OCI-LY7 (cell line): ENCODE results near the gene INTS11. TPM values are rescaled to one million over a fixed set of nuclear protein-coding genes. Genes with fewer than 3 reads are reported as not detected.

Source experiments
- BruUV-seq: library from RNA; stranded (reverse); fragments of 400-500 nt; replicated peaks from 2 replicates; lab custom pipeline; 2021; lab: Mats Ljungman, UMichigan
- CTCF ChIA-PET: fragments of 300-600 bp; sonication (Branson Sonifier 250); formaldehyde crosslinking; loops from one replicate; lab custom pipeline; 2022; ENCODE audit warnings: antibody characterized with exemption; ENCODE audit not compliant: unreplicated experiment; lab: Charles Lee
- POLR2A ChIA-PET: fragments of 300-600 bp; sonication (Branson Sonifier 250); formaldehyde crosslinking; loops from one replicate; lab custom pipeline; 2022; ENCODE audit warnings: antibody characterized with exemption; lab: Charles Lee
- DNase-seq: peaks from one replicate; pipeline ENCODE4 v3.0.0-alpha.2; 2015; ENCODE audit warnings: low spot score
- H2AFZ ChIP-seq: fragments of 200-600 bp; sonication (generic), shearing (Covaris generic); 2 replicates; pipeline ENCODE4 v1.6.1; 2014; ENCODE audit warnings: mild to moderate bottlenecking, antibody characterized with exemption, low read length, moderate library complexity
- H3K27ac ChIP-seq: fragments of 200-600 bp; sonication (generic); 2 replicates; pipeline ENCODE4 v1.5.1; 2014; ENCODE audit warnings: mixed run types, low read depth, mild to moderate bottlenecking, moderate library complexity, low read length, inconsistent platforms; ENCODE audit not compliant: poor library complexity, severe bottlenecking
- H3K36me3 ChIP-seq: fragments of 200-600 bp; sonication (generic); 2 replicates; pipeline ENCODE4 v1.6.1; 2014; ENCODE audit warnings: mild to moderate bottlenecking, antibody characterized with exemption, low read length, moderate library complexity, mixed read lengths; ENCODE audit not compliant: insufficient read depth
- H3K4me1 ChIP-seq: fragments of 200-600 bp; sonication (generic); 2 replicates; pipeline ENCODE4 v1.5.1; 2014; ENCODE audit warnings: mild to moderate bottlenecking, low read length; ENCODE audit not compliant: insufficient read depth, poor library complexity, severe bottlenecking
- H3K4me2 ChIP-seq: fragments of 200-600 bp; sonication (generic); 2 replicates; pipeline ENCODE4 v1.6.1; 2014; ENCODE audit warnings: mild to moderate bottlenecking, low read length
- H3K4me3 ChIP-seq: fragments of 200-600 bp; sonication (generic); 2 replicates; pipeline ENCODE4 v1.5.1; 2014; ENCODE audit warnings: mild to moderate bottlenecking, low read depth, low read length; ENCODE audit not compliant: poor library complexity, severe bottlenecking
- H3K79me2 ChIP-seq: fragments of 200-600 bp; sonication (generic); 2 replicates; pipeline ENCODE4 v1.6.1; 2016; ENCODE audit warnings: low read depth, mild to moderate bottlenecking, low read length, moderate library complexity, mixed read lengths; ENCODE audit not compliant: insufficient read depth
- H3K9me2 ChIP-seq: fragments of 200-600 bp; sonication (generic); 2 replicates; pipeline ENCODE4 v1.6.1; 2016; ENCODE audit warnings: mild to moderate bottlenecking, low read length, mixed read lengths; ENCODE audit not compliant: insufficient read depth
- H3K9me3 ChIP-seq: fragments of 200-600 bp; sonication (generic); 2 replicates; pipeline ENCODE4 v1.6.1; 2014; ENCODE audit warnings: mild to moderate bottlenecking, mixed run types, low read length, mixed read lengths
- H4K20me1 ChIP-seq: fragments of 200-600 bp; sonication (generic); 2 replicates; pipeline ENCODE4 v1.6.1; 2014; ENCODE audit warnings: mild to moderate bottlenecking, antibody characterized with exemption, low read length, moderate library complexity, mixed read lengths; ENCODE audit not compliant: insufficient read depth
- EZH2phosphoT487 ChIP-seq: fragments of 200-600 bp; sonication (generic); IDR thresholded peaks from 2 replicates; pipeline ENCODE4 v1.6.1; 2018; ENCODE audit warnings: low read depth, borderline replicate concordance, mild to moderate bottlenecking, mixed run types, antibody characterized with exemption, low read length, moderate library complexity, mixed read lengths
- intact Hi-C: fragments of 100-400 bp; cut with micrococcal nuclease; formaldehyde crosslinking; loops from one replicate; pipeline ENCODE4 v1.10.0; 2022; ENCODE audit not compliant: unreplicated experiment
- total RNA-seq, 2 experiments: library from RNA; depleted of rRNA in 1 of 2; stranded (reverse); fragments of >200 nt in 1 of 2; shearing (Covaris generic) in 1 of 2; gene quantifications; 2 replicates each; pipeline ENCODE4 v1.2.3, GENCODE V29; 2014 to 2022
- TF ChIP-seq, protein P1 (sequence below): fragments of 200-600 bp; sonication (generic); conservative IDR thresholded peaks from 2 replicates; pipeline ENCODE4 v1.5.1; 2014; ENCODE audit warnings: mild to moderate bottlenecking, antibody characterized with exemption, low read length, moderate library complexity, mixed read lengths

INTS11 gene
- total RNA-seq, 2 experiments from 2014 or later = 142 to 146 TPM

DNA sequence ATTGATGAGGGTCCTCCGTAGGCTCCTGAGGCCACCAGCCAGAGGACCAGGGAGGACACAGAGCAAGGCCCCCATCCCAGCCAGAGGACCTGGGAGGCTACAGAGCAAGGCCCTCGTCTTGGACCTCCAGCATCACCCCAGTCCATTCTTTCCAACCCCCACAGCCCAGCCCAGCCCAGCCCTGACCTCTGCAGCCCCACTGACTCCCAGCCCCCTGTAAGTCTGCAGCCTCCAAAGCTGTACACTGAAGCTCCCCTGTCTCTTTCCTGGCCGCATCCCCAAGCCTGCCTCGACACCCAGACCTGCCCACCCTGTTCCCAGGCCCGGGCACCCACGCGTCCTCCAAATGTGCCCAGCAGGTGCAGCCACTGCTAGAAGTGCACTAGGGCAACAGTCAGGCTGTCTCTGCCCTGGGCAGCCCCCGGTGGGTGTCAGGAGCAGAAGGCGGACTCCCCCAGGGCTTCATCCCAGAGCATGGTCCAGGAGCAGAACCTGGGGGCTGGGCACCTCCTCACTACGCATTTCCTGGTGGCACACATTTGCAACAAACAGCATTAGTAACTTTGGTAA is 22.7 kb upstream of the INTS11 start:
- no peaks in the 10 kb centered on the region for H3K79me2 ChIP-seq
- no TSS peak for BruUV-seq

DNA sequence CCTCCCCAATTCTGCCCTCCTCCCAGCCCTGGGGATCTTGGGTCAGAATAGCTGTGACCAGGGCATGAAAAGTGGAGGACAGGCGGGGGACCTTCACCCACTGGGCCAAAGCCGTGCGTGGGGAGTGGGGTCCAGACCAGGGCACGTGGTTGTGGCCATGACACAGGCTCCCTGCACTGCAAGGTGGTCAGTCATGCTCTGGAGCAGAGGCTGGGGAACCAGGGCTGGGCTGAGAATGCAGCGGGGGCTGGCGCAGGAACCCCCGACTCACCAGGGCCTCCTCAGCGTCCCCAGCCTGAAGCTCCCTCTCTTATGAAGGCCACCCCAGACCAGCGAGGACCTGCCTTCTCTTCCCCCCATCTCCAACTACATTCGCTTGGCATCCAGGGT is 22.0 kb upstream of the INTS11 start:
- intact Hi-C loops = loop anchor here (5.0 kb wide), 1 partner anchor 116 kb away; no protein-coding TSS in a partner anchor
- no TSS peak for BruUV-seq
- no peaks in the 10 kb centered on the region for H3K79me2 ChIP-seq

More for the DNA sequence above, 22.7 kb upstream of the INTS11 start:
- Histone ChIP-seq H3K9me3 (no peaks in the 10 kb centered on the region), H3K36me3 (no peaks in the 10 kb centered on the region), H3K4me1 (peaks cover 16% of the 10 kb centered on the region), H2AFZ (no peak overlapping the region), H3K4me3 (no peak overlapping the region), H3K9me2 (no peaks in the 10 kb centered on the region), H3K4me2 (peak overlapping the region; percentile 80), H4K20me1 (no peaks in the 10 kb centered on the region; the same call in 1 of the 2 replicates), H3K27ac (no peak overlapping the region)
- POLR2A ChIA-PET = no interaction called here
- intact Hi-C loops = loop anchor here (5.0 kb wide), 1 partner anchor 115 kb away; no protein-coding TSS in a partner anchor
- CTCF ChIA-PET = interaction anchor here (1.3 kb wide), 1 partner anchor 9 kb away, joined by 5 read pairs; no protein-coding TSS in a partner anchor
- TF ChIP-seq, protein P1, sequence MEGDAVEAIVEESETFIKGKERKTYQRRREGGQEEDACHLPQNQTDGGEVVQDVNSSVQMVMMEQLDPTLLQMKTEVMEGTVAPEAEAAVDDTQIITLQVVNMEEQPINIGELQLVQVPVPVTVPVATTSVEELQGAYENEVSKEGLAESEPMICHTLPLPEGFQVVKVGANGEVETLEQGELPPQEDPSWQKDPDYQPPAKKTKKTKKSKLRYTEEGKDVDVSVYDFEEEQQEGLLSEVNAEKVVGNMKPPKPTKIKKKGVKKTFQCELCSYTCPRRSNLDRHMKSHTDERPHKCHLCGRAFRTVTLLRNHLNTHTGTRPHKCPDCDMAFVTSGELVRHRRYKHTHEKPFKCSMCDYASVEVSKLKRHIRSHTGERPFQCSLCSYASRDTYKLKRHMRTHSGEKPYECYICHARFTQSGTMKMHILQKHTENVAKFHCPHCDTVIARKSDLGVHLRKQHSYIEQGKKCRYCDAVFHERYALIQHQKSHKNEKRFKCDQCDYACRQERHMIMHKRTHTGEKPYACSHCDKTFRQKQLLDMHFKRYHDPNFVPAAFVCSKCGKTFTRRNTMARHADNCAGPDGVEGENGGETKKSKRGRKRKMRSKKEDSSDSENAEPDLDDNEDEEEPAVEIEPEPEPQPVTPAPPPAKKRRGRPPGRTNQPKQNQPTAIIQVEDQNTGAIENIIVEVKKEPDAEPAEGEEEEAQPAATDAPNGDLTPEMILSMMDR = no peak
- no peak for TF ChIP-seq EZH2phosphoT487
- no peak for DNase-seq

More for the DNA sequence above, 22.0 kb upstream of the INTS11 start:
- no peak for DNase-seq
- TF ChIP-seq, protein P1 = no peak
- no peak for TF ChIP-seq EZH2phosphoT487
- ChIA-PET POLR2A (interaction anchor here (1.0 kb wide), 1 partner anchor 26 kb away, joined by 3 read pairs; no protein-coding TSS in a partner anchor), CTCF (interaction anchor here (1.3 kb wide), 1 partner anchor 8 kb away, joined by 5 read pairs; no protein-coding TSS in a partner anchor)
- Histone ChIP-seq H3K27ac (no peak overlapping the region), H3K4me2 (no peak overlapping the region), H3K9me2 (no peaks in the 10 kb centered on the region), H4K20me1 (no peaks in the 10 kb centered on the region; the same call in 1 of the 2 replicates), H3K4me1 (peaks cover 12% of the 10 kb centered on the region), H2AFZ (no peak overlapping the region), H3K4me3 (no peak overlapping the region), H3K36me3 (peaks cover under 1% of the 10 kb centered on the region), H3K9me3 (no peaks in the 10 kb centered on the region)
